HG02759 (cell line): ENCODE measurements around the gene TMSB10.

Experiments
- ATAC-seq: cut with Tn5 transposase; IDR thresholded peaks from one replicate; pipeline ENCODE4 v1.9.1; 2021; ENCODE audit warnings: mild to moderate bottlenecking, moderate library complexity; ENCODE audit not compliant: unreplicated experiment

The TMSB10 gene

DNA sequence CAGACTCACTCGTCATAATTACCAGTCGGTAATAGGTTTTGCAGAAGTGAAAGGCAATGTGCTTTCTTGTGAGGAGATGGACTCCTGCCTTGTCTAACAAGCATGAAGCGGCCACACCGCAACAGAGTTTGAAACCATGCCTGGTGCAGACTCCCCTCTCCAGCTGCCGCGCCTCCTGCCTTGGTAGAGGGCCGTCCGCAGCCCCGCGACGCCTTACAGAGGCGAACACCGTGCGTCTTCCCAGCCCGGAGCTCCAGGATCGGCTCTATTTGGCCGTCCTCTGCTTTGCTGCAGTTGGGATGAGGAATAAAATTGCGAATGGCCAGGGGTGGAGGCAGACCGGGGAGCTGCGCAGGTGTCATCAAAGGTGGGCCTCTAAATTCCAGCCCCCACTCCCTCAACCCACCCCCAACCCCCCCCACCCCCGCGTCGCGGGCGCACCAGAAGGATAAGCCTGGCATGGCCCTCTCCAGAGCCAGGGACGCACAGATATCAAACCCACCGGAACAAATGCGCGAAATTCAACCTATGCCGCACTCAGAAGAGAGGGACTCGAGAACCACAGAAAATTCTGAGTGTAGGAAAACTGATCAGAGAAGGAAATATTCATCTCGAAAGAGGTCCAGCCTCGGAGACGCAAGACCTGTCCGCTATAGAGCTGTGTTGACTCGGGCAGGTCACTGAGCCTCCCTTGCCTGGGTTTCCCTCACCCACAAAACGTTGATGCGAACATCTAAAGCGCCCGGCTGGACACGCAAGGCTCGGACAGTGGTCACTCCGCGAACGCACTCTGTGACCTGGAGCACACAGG, 25.7 kb upstream of the TMSB10 start:
- peak; percentile 56 for ATAC-seq

DNA sequence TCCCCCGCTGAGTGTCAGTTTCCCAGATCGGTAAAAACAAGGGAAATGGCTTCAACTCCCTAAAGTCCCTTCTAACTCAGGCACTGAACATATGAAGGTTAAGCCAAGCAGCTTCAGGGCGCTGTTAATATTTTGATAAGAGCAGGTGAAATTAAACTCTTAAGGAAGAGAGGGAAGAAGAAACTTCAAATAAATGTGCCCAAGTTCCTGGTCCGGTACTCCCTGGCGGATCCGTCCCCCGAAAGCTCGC, 25.1 kb upstream of the TMSB10 start:
- ATAC-seq: no peak

DNA sequence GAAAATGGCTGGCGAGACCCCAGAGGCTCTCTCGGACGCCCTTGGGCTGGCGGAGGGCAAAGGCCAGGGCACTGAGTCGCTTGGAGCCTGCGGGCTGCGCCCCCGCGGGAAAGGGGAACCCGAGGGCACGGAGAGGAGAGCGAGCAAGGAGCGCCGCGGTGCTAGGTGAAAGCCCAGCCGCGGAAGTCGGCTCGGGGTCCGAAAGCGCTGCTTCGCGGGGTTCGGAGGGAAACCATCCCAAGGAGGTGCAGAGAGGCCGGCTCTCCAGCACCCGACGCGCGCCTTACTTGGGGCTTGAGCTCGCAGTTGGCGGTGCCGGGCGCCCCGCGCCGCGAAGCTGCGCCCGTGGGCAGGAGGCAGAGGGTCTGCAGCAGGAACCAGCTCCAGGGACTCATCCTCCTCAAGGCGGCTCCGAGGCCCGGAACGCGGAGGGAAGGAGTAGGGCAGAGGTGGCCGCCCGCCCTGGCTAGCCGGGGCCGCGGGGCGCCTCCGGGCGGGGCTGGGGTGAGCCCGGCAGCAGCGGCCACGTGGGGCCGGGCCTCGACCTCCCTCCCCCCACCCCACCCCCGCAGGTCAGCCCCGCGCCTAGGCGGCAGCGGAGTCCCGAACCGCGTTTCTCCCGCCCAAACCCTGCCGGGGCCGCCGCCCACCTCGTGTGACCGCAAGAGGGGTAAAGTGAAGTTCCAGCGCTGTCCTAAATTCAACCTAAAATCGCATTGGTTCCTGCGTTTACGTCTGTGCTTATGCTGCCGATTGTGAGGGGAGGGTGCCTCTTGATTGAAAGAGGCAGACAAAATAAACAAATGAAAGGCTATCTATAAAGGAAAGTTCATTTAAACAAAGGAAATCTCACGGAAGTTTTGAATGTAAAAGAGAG, 24.6 kb upstream of the TMSB10 start, which contains the start of gene TRABD2A:
Gene TRABD2A, minus strand, starts transcription at position 440 of the 877 bp plus-strand sequence. Its CDS starts 45 bp downstream, at position 395.
- peak; percentile 24 for ATAC-seq

DNA sequence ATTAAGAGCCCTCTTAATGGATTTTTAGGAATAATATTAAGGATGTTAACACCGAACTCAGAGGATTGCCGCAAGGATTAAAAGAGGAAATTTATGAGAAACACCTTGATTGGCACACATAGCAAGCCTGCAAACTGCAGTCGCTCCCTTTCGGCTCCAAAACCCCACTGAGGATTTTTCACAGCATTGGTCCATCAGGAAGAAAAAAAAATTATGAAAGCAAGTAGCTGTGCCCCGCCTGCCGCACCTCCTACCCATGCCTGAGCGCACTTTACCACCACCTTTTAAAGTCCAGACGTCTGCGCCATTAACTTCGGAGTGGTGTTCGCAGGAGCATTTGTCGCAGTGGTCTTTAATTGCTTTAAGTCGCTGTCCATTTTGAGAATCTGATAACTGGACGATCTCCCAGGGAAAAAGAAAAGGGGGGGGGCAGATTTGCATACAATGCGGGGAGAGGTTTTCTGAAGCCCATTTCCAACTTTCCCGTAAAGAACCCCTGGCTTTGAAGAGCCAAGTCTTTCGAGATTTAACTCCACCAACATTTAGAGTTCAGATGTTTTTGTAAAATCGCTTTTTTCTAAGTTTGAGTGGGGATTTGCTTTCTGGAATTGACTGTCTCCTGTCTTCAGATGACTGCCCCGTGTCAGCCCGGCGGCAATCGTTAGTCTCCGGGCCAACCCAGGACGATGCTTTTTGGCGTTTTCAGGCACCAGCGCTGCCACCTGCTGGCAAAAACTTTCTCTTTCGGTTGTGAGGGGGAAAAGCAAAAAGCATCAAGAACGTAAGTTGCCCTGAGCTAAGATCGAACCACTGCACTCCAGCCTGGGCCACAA, 23.7 kb upstream of the TMSB10 start:
- ATAC-seq: peak; percentile 65

DNA sequence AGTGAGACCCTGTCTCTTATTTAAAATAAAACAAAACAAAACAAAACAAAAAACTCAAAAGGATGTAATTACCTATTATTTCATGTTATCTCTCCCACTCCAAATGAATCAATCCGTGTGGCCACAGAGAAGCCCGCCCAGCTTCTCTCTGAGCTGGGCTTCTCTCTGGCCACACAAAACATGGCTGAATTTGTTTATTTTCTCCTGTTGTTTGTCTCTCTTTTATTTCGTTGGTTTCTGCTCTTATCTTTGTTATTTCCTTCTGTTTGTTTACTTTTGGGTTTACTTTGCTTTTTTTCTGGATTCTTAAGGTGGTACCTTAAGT, 23.1 kb upstream of the TMSB10 start:
- ATAC-seq: no peak

DNA sequence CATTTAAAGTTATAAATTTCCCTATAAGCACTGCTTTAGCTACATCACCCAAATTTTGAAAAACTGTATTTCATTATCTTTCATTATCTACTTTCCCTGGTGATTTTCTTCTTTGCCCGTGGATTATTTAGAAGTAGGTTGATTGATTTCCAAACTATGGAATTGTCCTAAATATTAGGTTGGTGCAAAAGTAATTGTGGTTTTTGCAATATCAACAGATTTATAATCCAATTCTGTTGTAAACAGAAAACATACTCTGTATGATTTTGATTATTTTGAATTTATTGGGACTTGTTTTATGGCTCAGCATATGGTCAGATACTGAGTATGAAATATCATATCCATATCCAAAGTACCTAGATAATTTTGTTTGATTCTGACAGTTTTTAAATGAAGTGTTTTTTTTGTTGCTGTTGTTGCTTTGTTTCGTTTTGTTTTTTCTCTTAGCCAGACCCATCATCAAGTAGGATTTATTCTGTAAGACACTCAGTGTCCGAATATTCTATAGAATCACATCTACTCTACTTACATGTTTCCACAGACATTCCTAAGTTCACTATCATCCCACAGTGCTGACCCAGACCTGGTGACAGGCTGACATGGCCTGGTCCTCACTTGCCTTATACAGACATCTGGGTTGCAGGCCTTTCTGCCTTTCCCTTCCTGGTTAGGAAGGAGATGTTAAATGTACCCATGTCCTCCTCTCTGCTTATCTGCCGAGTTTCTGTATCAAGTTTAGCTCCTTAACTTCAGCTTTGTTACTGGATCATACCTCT, 22.5 kb upstream of the TMSB10 start:
- no peak for ATAC-seq

DNA sequence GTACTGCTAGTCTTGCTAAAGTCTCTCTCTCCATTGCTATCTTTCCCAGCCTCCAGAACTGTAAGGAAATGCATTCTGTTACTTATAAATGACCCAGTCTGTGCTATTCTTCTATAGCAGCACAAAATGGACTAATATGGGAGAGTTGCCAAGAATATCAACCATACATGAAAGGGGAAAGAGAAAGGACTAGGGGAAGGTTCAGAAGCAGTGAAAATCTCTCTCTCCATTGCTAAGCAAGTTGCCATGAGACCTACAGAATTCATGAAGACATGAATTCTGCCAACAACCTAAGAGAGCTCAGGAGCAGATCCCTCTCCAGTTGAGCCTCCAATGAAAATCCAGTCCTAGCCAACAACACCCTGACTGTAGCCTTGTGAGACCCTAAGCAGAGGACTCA, 21.0 kb upstream of the TMSB10 start:
- ATAC-seq: no peak

DNA sequence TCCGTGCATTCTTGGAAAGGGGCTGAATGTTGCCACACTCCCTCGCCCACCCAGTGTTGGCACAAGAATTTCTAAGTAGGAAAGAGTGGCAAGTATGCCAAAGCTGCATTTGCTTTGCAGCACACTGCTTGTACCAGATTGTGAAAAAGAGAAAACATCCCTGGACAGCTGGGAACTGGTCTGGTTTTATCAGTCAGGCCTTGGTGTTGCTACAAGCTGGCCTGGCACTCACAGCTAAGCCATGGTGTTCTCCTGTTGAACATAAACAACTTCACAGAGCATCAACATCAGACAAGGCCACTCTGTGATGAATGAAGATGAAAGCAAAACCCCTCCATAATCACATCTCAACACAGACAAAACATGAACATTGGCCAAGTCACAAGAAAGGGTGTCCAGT, 20.3 kb upstream of the TMSB10 start:
- ATAC-seq: no peak

DNA sequence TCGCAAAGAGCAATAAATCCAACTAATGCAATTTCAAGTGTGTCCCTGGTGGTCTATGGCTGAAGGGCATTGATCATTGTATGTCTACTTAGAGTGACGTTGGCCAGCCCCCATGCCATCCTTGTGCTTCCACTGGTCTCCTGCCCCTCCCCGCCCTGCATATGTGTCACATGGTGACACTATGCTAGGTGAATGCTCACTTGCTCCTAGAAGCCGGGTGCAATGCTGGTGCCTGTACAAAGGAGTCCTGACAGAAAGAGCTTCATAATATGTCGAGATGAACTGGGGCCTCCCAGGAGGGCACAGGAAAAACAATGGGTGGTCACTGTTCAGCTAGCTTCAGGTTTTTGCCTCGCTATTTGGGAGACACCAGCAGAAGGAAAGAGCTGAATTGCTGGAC, 18.7 kb upstream of the TMSB10 start:
- ATAC-seq: no peak

DNA sequence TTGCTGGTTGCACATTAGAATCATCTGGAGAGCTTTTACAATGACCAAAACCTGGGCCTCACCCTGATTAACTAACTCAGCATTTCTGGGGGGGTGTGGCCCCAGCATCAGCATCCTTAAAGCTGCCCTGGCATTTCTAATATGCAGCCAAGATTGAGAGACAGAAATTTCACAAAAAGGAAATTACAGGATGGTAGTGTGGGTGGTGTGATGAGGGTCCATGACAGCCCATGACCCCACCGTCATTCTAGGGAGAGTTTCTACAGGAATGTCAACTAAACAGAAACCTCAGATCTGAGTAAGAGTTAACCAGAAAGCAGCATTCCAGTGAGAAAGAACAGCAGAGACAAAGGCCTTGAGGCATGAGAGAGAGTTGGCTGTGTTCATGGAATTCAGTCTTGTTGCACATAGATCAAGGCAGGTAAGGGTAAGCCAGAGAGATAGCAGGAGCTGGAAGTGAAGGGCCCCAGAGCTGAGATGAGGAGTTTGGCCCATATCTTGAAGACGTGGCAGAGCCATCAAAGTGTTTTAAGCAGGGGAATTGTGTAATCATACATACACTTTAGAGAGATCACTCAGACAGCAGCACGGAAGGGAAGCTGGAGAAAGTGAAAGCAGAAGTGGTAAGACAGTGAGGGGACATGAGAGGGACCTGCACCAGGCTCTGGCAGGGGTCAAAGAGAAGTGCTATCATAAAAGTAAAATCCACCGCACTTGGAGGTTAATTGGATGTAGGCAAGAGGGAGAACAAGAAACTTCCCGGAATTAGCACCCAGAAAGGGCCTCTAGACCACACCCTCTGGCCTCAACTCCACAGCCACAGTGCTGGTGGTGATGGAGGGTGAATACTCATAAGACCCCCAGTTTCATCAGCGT, 16.8 kb upstream of the TMSB10 start:
- ATAC-seq: peak; percentile 99

DNA sequence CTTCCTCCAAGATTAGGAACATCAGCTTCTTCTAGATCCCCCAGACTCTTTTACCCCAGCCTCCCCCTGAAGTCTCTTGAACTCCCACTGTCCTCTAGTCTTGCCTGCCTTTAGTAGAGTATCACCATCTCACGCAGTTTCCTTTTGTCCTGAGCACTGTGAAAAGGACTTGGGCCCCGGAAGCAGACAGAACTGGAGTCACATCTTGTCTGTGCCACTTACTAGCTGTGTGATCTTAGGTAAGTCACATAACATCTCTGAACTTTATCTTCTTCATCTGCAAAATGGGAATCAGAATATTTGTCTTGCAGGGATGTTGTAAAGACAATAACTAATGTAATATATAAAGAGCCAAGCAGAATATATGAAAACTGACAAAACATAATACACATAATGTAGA, 16.1 kb upstream of the TMSB10 start:
- ATAC-seq: no peak

DNA sequence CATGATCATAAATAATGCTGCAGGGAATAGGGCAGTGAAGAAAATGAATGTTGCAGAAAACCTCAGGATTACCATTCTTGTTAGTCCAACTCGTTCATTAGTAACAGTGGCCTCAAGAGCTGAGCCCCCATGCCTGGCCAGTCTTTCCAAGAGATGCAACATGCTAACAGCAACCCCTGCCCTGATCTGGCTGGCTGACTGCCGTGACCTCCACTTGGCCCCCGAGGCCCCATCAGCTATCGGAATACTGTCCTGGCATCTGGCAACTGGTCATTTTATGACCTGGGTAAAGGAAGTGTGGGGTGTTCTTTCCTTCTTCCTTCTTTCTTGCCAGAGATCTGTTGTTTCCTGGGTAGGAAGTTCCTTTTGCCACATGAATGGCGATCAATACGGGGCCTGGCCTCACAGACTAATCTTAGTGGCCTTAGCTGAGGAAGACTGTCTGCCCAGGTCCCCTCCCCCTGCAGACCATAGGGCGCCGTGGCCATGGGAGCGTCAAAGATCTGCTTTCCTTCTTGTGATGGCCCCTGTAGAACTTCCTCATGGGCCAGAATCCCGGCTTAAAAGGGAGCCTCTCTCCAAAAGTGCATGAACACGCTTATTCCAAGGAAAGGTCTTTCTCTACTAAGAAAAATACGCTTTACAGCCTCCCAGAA, 14.0 kb upstream of the TMSB10 start:
- ATAC-seq: no peak

DNA sequence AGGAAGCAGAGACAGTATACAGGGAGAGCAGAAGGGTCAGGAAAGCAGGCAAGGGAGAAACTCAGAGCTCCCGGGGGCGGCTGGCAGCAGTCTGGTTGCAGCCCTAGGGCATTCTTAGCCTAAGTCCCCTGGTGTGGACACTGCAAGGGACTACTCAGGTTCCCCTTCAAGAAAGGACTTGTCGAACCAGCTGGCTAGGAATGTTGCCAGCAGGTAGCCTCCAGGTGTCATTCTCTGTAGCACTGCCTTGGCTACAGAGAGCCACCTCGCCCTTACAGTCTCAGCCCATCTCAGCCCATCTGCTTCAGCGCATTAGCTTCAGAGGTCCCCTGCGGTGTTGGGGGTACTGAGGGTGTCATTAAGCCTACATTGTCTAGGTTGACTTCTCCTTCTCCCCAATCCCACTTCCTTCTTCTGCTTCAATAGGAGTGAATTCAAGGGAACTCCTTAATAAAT, 11.3 kb upstream of the TMSB10 start:
- no peak for ATAC-seq

DNA sequence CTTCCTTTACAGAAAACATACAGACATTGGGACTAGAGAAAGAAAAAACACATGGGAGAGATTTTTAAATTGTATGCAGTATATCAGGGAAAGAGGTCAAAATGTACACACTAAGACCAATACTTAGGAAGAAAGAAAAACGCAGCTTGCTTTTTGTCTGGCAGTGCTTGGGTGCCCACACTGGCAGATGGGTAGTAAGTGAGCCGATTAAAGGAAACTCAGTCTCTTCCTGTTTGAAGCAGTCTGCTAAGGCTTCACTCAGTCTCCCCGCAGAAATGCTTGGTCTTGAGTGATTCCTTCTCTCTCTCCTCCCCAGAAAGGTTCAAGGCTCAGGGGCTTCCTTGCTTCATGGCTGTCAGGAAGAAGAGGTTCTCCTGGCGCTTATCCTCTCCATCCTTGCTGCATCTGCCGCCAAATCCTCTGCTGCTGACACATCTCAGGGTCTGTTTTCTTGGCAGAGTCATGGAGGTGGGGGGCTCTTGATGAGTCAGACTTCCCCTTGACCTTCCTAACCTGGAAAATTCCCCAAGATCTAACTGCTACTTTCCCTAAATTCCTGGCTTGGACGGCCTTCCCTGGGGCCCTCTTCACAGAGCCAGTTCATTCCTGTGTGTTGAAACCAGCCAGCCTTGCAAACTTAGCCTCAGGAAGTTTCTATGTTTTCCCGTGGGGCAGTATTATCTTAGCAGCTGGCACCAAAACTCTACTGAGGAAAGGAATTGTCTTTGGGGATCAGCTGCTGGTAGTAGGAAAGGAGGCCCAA, 10.5 kb upstream of the TMSB10 start:
- peak; percentile 44 for ATAC-seq

DNA sequence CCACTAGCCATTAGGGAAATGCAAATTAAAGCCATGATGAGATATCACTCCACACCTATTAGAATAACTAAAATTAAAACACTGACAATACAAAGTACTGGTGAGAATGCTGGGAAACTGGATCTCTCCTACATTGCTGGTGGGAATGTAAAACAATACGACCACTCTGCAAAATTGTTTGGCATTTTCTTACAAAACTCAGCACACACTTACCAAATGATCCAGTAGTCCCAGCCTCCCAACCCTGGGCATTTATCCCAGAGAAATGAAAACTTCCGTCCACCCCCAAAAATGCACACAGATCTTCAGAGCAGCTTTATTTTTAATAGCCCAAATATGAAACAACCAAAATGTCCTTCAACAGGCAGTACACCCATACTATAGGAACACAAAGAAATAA, 8.9 kb upstream of the TMSB10 start:
- ATAC-seq: no peak

DNA sequence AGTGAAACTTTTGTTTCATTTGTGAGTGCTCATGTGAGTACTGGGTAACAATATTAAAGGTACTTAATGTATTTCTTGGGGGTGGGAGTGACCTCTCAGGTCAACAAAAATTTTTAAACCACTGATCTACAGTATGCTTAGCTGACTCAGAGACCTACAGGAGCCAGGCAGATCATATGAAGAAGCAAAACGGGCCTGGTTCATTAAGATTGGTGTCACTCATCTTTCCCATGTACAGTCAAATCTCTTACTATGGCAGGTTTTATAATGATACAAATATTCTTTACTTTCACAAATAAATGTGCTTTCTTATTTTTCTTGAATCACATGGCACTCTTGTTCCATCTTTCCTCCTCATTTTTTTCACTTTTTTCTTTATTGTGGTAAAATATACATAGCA, 7.7 kb upstream of the TMSB10 start:
- ATAC-seq: no peak

DNA sequence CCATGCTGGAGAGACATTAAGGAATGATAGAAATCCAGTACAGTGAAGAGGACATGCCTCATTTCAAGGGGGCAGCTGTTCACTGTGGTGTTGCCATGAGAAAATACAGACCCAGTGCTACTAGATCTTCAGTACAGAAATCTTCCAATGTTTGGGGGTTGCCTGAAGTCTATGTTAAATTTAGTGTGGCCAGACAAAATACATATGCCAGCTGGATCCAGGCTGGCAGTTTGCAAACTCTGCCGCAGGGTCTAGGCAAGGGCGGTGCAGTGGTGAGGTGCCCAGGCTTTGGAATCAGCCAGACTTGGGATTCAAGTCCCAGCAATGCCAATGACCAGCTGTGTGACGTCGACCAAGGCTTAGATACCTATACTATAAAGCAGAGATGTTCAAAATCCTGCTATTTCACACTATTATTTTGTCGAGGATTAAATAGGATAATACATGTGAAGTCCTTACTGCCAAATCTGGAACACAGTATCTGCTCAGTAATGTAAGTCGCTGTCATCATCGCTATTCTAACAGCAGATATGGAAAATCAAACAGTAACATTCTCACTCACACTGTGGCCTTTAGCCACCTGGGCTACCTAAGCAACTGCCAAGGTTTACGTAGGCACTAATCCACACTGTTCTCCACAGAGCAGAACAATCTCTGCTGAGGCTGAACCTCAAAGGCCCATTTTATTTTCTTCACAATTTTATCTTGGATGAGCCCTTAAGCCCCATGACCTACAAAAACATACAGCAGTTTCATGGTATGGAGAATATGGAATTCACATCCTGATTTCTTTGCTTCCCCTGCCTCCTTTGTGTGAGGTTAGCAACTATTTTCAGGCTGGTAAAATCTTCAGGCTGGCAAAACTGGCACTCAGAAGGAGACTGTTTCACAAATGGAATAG, 5.9 kb upstream of the TMSB10 start:
- ATAC-seq: no peak
